Endothelial cell of umbilical vein (primary cell): ENCODE data around the gene INPP4B. TPM values are rescaled to one million over a fixed set of nuclear protein-coding genes. Genes with fewer than 3 reads are reported as not detected.

Experiments used
- BruUV-seq: library from RNA; stranded (reverse); fragments of 400-500 nt; replicated peaks from 2 replicates; lab custom pipeline; 2021; lab: Mats Ljungman, UMichigan
- CTCF ChIA-PET: fragments of 300-600, 350-600 bp; sonication (Branson Sonifier 250); formaldehyde crosslinking; loops from one replicate; lab custom pipeline; 2021; ENCODE audit warnings: antibody characterized with exemption, inconsistent platforms; lab: Charles Lee
- POLR2A ChIA-PET: fragments of 300-600, 350-600 bp; sonication (Branson Sonifier 250); formaldehyde crosslinking; loops from one replicate; lab custom pipeline; 2021; ENCODE audit warnings: antibody characterized with exemption, inconsistent platforms; lab: Charles Lee
- DNase-seq: peaks from one replicate; pipeline ENCODE4 v3.0.0-alpha.2; 2011; ENCODE audit warnings: low read depth, low spot score
- FAIRE-seq: peaks from 2 replicates; lab custom pipeline; 2011; peaks lifted over from hg19 to GRCh38; lab: Jason Lieb, UNC
- H2AFZ ChIP-seq: 2 replicates; pipeline ENCODE4 v1.6.0; 2012; ENCODE audit warnings: low read depth, low read length, control low read depth, inconsistent platforms
- H3K27ac ChIP-seq: 2 replicates; pipeline ENCODE4 v1.5.1; 2011; ENCODE audit warnings: low read depth, mild to moderate bottlenecking, control low read depth, low read length, moderate library complexity; ENCODE audit not compliant: insufficient read depth
- H3K27me3 ChIP-seq, 2 experiments: 2 replicates each; pipeline versions ENCODE4 v1.6.0 to v1.6.1; 2011; ENCODE audit warnings: low read length in 2 of 2, mixed read lengths in 1 of 2; ENCODE audit not compliant: control insufficient read depth in 2 of 2, insufficient read depth in 2 of 2
- H3K36me3 ChIP-seq, 2 experiments: 2 replicates in 1 of 2; 3 replicates in 1 of 2; pipeline ENCODE4 v1.5.1; 2011; ENCODE audit warnings: low read length in 2 of 2, mild to moderate bottlenecking in 1 of 2, moderate library complexity in 1 of 2; ENCODE audit not compliant: control insufficient read depth in 2 of 2, insufficient read depth in 2 of 2; ENCODE audit errors: extremely low read depth in 1 of 2
- H3K4me1 ChIP-seq: 3 replicates; pipeline ENCODE4 v1.5.1; 2011; ENCODE audit warnings: mild to moderate bottlenecking, low read length; ENCODE audit not compliant: control insufficient read depth, insufficient read depth; ENCODE audit errors: extremely low read depth
- H3K4me2 ChIP-seq: 2 replicates; pipeline ENCODE4 v1.6.1; 2011; ENCODE audit warnings: low read length, control low read depth, mixed read lengths; ENCODE audit not compliant: insufficient read depth
- H3K4me3 ChIP-seq, 3 experiments: fragments of 200-600 bp in 1 of 3; sonication (generic), shearing (Covaris generic) in 1 of 3; replicated peaks in 1 of 3; 2 replicates each; pipeline ENCODE4 v1.5.1; 2011 to 2016; ENCODE audit warnings: control low read depth in 3 of 3, low read length in 3 of 3, mild to moderate bottlenecking in 2 of 3, inconsistent platforms in 1 of 3, low read depth in 1 of 3, moderate library complexity in 1 of 3; ENCODE audit not compliant: insufficient read depth in 1 of 3
- H3K79me2 ChIP-seq: 2 replicates; pipeline ENCODE4 v1.6.0; 2012; ENCODE audit warnings: low read length, inconsistent platforms; ENCODE audit not compliant: control insufficient read depth, insufficient read depth
- H3K9ac ChIP-seq: replicated peaks from 2 replicates; pipeline ENCODE3; 2011; ENCODE audit warnings: low read length, control low read depth; ENCODE audit not compliant: insufficient read depth; ENCODE audit errors: extremely low read depth
- H3K9me1 ChIP-seq: replicated peaks from 3 replicates; pipeline ENCODE4 v1.6.0; 2011; ENCODE audit warnings: mild to moderate bottlenecking, low read length; ENCODE audit not compliant: control insufficient read depth, insufficient read depth; ENCODE audit errors: extremely low read depth
- H3K9me3 ChIP-seq: replicated peaks from 2 replicates; pipeline ENCODE4 v1.5.1; 2012; ENCODE audit warnings: low read length, inconsistent platforms; ENCODE audit not compliant: control insufficient read depth, insufficient read depth
- H4K20me1 ChIP-seq: replicated peaks from 2 replicates; pipeline ENCODE3; 2011; ENCODE audit warnings: mild to moderate bottlenecking, low read length; ENCODE audit not compliant: control insufficient read depth, insufficient read depth; ENCODE audit errors: extremely low read depth
- EZH2 ChIP-seq: IDR thresholded peaks from 2 replicates; pipeline ENCODE4 v1.6.1; 2012; ENCODE audit warnings: borderline replicate concordance, low read depth, mild to moderate bottlenecking, moderate library complexity, low read length, inconsistent platforms; ENCODE audit not compliant: severe bottlenecking
- FOS ChIP-seq: IDR thresholded peaks from 2 replicates; pipeline ENCODE4 v1.6.1; 2011; ENCODE audit warnings: mild to moderate bottlenecking, low read length, moderate library complexity, borderline replicate concordance; ENCODE audit not compliant: insufficient read depth
- GATA2 ChIP-seq: IDR thresholded peaks from 2 replicates; pipeline ENCODE4 v1.7.0; 2011; ENCODE audit warnings: low read depth, mild to moderate bottlenecking, moderate library complexity, mixed read lengths, low read length; ENCODE audit not compliant: insufficient read length, insufficient read depth
- JUN ChIP-seq: IDR thresholded peaks from 2 replicates; pipeline ENCODE4 v1.6.1; 2011; ENCODE audit warnings: borderline replicate concordance, low read depth; ENCODE audit not compliant: insufficient read length, insufficient read depth
- MYC ChIP-seq: IDR thresholded peaks from one replicate; pipeline ENCODE4 v1.6.1; 2011; ENCODE audit warnings: mild to moderate bottlenecking, low read depth, low read length
- POLR2A ChIP-seq: IDR thresholded peaks from 2 replicates; pipeline ENCODE4 v1.6.1; 2012; ENCODE audit warnings: low read depth, mild to moderate bottlenecking, control low read depth, low read length
- POLR2AphosphoS5 ChIP-seq: IDR thresholded peaks from 2 replicates; pipeline ENCODE4 v1.6.1; 2012; ENCODE audit warnings: low read depth, mild to moderate bottlenecking, control low read depth, low read length, moderate library complexity; ENCODE audit not compliant: insufficient read depth
- dilution Hi-C: fragments of 300-500 bp; cut with MboI; formaldehyde crosslinking; loops from one replicate; pipeline ENCODE4 v1.15.0; 2019; ENCODE audit warnings: low sequenced_read_pairs; ENCODE audit not compliant: extremely low pct_ligation_motif_present
- intact Hi-C: fragments of 100-400 bp; cut with micrococcal nuclease; formaldehyde crosslinking; loops from one replicate; pipeline ENCODE4 v1.10.0; 2022
- polyA plus RNA-seq, 4 experiments: library from polyadenylated mRNA; depleted of rRNA in 3 of 4; stranded (reverse) in 3 of 4; unstranded in 1 of 4; fragments of >200 nt; gene quantifications; 2 replicates each; pipeline versions ENCODE4 v1.2.1 to v1.2.3, GENCODE V29; 2011 to 2012; ENCODE audit warnings: missing spikeins in 1 of 4
- total RNA-seq: library from RNA; stranded (reverse); gene quantifications from 2 replicates; pipeline ENCODE4 v1.2.3, GENCODE V29; 2021
- TF ChIP-seq, protein P1 (sequence below), 2 donors: IDR thresholded peaks; 1 replicate in 1 of 2; 2 replicates in 1 of 2; pipeline ENCODE4 v1.5.1; 2011; ENCODE audit warnings: low read length in 2 of 2, mild to moderate bottlenecking in 2 of 2, moderate library complexity in 2 of 2, control low read depth in 1 of 2, inconsistent platforms in 1 of 2, low read depth in 1 of 2; ENCODE audit not compliant: insufficient read depth in 1 of 2; ENCODE audit errors: extremely low read depth in 1 of 2
- TF ChIP-seq, protein P2 (sequence below): IDR thresholded peaks from 2 replicates; pipeline ENCODE4 v1.6.1; 2011; ENCODE audit not compliant: insufficient read depth, insufficient read length

INPP4B gene
- total and polyA plus RNA-seq, 2 donors (not counting 3 experiments of a cell fraction or from before 2014, with no cell fraction given): 0.41 to 3.1 TPM

DNA sequence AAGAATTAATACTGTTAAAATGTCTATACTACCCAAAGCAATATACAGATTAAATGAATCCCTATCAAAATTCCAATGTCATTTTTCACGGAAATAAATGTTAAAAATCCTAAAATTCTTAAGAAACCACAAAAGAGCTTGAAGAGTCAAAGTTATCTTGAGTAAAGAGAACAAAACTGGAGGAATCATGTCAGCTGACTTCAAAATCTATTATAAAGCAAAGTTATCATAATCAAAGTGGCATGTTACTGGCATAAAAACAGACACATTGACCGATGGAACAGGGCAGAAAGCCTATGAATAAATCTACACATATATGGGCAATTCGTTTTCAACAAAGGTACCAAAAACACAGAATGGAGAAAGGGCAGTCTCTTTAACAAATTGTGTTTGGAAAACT, 579.0 kb downstream of the INPP4B start:
- ChIA-PET CTCF (no interaction called here), POLR2A (no interaction called here)
- no peak for DNase-seq
- BruUV-seq: no TSS peak
- intact Hi-C loops (loop anchor here (5.0 kb wide), 1 partner anchor 140 kb away; no protein-coding TSS in a partner anchor), dilution Hi-C loops (no loop called here)
- Histone ChIP-seq H3K4me1 (peaks cover 22% of the 10 kb centered on the region), H3K36me3 (no peaks in the 10 kb centered on the region), H3K79me2 (no peaks in the 10 kb centered on the region), H3K9me3 (no peaks in the 10 kb centered on the region), H3K27me3 (no peaks in the 10 kb centered on the region), H2AFZ (no peak overlapping the region), H3K4me3 (no peak overlapping the region), H3K27ac (no peak overlapping the region), H3K9me1 (no peaks in the 10 kb centered on the region), H3K4me2 (no peak overlapping the region), H3K9ac (no peak overlapping the region), H4K20me1 (no peaks in the 10 kb centered on the region)
- TF ChIP-seq EZH2: no peak
- TF ChIP-seq, protein P1, sequence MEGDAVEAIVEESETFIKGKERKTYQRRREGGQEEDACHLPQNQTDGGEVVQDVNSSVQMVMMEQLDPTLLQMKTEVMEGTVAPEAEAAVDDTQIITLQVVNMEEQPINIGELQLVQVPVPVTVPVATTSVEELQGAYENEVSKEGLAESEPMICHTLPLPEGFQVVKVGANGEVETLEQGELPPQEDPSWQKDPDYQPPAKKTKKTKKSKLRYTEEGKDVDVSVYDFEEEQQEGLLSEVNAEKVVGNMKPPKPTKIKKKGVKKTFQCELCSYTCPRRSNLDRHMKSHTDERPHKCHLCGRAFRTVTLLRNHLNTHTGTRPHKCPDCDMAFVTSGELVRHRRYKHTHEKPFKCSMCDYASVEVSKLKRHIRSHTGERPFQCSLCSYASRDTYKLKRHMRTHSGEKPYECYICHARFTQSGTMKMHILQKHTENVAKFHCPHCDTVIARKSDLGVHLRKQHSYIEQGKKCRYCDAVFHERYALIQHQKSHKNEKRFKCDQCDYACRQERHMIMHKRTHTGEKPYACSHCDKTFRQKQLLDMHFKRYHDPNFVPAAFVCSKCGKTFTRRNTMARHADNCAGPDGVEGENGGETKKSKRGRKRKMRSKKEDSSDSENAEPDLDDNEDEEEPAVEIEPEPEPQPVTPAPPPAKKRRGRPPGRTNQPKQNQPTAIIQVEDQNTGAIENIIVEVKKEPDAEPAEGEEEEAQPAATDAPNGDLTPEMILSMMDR (IDR thresholded peaks at IDR 0.05; ENCODE audit: extremely low read depth in 1 of 2, insufficient read depth in 1 of 2, low read depth in 1 of 2, low read length in 2 of 2): no peak
- no peak for TF ChIP-seq JUN
- TF ChIP-seq MYC: no peak
- FAIRE-seq: no peak

DNA sequence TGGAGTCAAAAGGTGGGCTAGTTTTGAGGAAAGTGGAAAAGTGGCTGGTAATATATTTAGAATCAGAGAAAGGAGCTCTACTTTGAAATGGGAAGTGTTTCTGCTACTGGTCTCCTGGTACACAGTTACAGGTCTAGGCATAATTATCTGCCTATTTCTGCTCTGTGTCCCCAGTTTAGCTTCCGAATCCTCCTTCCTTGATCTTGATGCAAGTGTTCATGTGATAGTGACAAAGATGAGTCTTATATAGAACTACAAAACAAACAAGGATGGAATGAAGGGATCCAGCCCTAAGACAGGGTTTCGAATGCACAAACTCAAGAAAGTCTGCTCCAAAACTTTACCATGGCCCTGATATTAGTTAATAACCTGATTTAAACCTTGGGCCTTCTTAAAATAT, 580.2 kb downstream of the INPP4B start:
- BruUV-seq: no TSS peak
- Histone ChIP-seq H3K4me1 (peaks cover 22% of the 10 kb centered on the region), H3K79me2 (no peaks in the 10 kb centered on the region), H3K27me3 (no peaks in the 10 kb centered on the region), H3K9me3 (no peaks in the 10 kb centered on the region), H3K27ac (no peak overlapping the region), H3K9me1 (no peaks in the 10 kb centered on the region), H3K4me3 (no peak overlapping the region), H4K20me1 (no peaks in the 10 kb centered on the region), H3K36me3 (no peaks in the 10 kb centered on the region), H3K9ac (no peak overlapping the region), H3K4me2 (no peak overlapping the region), H2AFZ (no peak overlapping the region)
- intact Hi-C loops: loop anchor here (5.0 kb wide), 1 partner anchor 139 kb away; no protein-coding TSS in a partner anchor
- TF ChIP-seq POLR2A (no peak), POLR2AphosphoS5 (no peak), EZH2 (no peak), JUN (no peak), GATA2 (no peak), FOS (no peak)
- TF ChIP-seq, protein P2, sequence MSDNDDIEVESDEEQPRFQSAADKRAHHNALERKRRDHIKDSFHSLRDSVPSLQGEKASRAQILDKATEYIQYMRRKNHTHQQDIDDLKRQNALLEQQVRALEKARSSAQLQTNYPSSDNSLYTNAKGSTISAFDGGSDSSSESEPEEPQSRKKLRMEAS: no peak
- no peak for DNase-seq
- ChIA-PET CTCF (interaction anchor here (0.7 to 1.3 kb wide), 3 partner anchors 8 to 24 kb away, joined by 3 to 4 read pairs (median 3); no protein-coding TSS in a partner anchor), POLR2A (no interaction called here)
- FAIRE-seq: no peak
- dilution Hi-C loops: no loop called here
